ENCODE measurements around the gene UNC5C.
"Not testable (repeated sequence)": the region's sequence is repeated elsewhere in the genome, so short reads cannot be mapped to it uniquely, and the experiment has no call there.

UNC5C gene

DNA sequence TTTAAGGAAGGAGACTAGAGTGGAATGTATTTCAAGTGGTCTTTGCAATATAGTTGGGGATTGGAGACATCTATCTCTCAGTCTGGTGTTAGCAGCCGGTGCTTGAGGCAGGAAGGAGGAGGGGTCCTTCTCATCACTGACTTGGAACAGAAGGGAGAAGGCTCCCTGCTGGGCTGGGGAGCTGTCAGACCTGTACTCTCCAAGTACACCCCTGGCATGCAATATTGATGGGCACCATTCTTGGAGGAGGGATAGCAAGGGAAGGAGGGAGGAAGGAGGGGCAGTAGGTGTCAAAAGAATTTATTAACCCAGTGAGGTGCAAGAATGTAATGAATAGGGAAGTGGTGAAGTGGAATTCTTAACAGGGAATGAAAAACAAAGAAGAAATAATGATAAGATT, 338.8 kb downstream of the UNC5C start:
- DNase-seq: no peak

GRCh38 chr4:95204873-95205272, 343.9 kb downstream of the UNC5C start:
- peak; percentile 37 for DNase-seq

DNA sequence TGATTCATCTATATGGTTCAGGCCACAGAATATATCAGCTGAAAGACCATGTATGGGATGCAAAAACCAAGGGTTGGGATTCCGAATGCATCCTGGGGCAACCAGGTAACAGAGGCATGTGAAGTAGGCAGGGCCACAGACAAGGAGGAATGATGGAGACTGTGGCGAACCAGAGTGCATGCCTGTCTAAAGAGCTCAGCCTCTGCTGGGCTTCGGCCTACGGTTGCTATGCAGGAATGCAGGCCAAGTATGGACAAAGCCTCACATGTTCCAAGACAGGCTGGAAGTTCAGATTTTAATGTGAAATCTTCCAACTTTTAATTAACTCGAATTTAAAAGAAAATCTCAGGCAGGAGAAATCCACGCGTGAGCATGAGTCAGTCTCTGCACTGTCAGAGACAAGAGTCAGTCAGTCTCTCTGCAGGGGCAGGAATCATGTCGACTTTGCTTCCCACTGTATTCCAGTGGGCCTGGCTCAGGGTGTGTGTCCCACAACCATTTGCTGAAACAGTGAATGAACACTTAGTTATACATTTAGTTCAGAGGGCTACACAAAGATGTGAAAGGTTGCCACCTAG, 344.4 kb downstream of the UNC5C start:
- no peak for DNase-seq

DNA sequence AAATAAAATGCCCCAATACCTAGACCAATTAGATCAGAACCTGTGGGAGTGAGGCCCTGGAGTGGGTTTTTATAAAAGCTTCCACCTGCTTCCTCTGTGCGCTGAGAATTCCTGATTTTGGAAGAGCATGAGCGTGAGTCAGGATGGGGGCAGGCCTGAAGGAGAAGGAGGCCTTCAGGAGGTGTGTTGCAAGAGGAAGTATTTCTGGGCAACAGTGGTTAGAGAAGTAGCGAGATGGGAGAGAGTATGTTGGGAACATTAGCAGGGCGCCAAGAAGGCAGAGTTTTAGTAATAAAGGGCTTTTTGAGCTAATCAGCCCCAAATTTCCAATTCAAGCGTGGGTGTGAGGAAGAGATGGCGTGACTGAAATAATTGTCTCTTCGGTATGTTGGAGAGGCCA, 349.8 kb downstream of the UNC5C start:
- no peak for DNase-seq

DNA sequence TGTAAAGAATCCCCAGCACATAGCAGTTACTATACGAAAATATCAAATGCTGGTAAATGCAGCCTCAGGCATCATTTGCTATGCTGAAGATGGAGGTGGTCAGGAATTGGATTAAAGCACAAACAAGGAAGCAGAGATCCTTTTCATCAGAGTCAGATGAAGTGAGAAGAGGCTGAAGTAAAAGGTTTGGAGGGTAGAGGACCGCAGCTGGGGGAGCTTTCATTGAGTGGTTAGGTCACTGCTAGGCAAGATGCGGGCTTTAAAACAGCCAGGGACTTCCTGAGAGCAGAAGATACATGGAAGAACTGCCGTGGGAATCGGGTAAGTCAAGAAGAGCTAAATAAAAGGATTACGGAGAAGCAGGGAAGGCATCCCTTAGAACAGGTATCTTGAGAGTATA, 351.4 kb downstream of the UNC5C start:
- no peak for DNase-seq

DNA sequence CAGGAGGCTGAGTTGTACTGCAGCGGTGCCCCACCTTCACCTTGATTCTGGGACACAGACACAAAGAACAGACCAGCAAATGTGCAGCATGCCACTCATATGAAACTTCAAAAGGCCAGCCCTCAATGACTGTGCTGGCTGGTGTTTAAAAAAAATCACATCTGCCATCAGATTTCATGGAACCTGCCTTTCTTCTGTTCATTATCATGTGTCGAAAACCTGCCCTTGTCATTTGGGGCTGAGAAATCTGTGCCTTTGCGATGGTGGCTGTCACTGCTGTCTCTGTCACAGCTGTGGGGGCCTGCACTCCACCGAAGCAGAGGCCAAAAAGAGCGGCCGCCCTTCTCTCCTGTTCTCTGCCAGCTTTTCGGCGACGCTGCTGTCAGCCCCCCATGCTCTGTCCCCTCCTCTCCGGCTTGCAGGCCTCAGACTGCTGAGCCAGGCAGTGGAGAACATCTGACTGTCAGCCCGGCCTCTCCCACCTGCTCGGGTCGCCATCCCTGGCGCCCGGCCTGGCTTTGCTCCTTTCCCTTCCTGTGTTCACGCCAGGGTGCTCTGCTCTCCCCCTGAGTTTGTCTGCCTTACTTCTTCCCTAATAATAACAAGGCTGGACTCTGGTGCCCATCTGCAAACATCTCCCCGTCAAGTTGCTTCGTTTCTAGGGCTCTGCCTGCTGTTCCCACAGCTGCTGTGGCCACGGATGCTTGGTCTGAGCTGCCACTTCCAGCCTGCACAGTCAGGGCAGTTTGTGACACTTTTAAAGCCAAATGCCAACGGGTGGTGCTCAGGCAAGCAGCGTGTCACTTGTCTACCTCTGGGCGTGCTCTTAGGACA, 355.2 kb downstream of the UNC5C start:
- no peak for DNase-seq

DNA sequence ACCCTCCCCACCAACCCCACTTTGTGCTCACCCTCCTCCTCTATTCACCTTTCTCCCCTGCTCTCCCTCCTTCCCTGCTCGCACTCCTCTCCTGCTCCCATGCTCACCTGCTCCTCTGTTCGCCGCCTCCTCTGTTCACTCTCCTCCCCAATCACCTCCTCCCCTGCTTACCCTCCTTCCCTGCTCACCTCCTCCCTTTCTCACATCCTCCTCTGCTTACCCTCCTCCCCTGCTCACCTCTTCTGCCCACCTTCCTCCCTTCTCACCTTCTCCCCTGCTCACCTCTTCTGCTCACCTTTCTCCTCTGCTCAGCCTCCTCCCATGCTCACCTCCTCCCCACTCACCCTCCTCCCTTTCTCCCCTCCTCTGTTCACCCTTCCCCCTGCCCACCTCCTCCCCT, 357.2 kb downstream of the UNC5C start:
- no peak for DNase-seq

DNA sequence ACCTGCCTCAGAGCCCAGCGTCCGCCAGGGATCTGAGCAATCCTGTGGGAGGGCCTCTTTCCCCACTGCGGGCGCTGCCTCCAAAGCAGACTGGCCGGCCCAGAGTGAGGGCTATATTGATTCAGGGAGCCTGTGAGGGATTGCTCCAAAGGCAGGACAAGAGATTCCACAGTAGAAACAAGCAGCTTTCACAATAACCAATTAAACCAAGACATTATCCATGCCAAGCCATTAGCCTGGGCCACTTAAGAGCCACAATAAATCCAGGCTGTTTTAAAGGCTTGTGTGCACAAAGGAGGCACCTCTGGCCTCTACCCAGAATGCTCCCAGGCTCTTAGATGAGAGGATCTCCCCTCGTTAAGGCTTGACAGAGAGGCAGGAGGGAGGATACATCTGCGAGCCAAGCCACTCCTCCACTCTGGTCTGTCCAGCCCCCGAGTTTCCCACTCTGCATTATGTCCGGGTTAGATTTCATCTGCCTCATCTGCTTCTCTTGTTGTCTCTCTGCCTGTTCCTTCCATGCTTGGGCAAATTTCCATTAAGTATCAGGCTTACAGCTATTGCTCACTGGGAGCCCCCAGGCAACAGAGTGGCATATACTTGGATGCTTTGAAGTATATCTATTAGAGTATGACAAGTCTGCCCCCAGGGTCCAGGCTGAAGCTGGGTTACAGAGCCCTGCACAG, 357.9 kb downstream of the UNC5C start:
- peak; percentile 57 for DNase-seq

DNA sequence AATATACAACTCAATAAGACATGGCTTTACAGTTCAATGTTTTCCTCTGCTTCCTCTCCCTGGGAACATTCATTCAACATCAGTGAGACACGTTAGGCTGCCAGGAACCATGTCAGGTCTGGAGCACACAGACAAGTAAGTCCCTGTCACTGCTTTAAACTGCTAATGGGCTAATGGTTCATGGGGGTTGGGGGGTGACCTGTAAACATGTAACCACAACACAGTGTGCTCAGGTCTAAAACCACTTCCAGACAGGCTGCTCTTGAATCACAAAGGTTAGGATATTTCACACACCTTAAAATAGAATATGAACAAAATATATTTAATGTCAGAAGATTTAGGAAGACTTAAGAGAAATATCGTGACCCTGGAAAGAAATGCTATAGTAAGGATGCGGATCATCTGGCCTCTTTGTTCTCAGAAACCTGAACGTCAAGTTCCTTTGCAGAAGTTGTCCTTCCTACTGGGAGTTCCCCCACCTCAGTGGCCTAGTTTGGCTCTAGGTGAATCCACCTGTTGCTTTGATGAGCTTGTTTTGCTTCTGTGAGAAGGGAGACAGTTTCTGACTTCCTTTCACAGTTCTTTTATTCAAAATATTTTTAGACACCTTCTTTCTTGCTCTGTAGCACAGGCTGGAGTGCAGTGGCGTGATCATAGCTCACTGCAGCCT, 359.9 kb downstream of the UNC5C start:
- DNase-seq: no peak

- peak; percentile 68 for DNase-seq
These were observed 362.1 kb downstream of the UNC5C start for GRCh38 chr4:95186666-95187065.

DNA sequence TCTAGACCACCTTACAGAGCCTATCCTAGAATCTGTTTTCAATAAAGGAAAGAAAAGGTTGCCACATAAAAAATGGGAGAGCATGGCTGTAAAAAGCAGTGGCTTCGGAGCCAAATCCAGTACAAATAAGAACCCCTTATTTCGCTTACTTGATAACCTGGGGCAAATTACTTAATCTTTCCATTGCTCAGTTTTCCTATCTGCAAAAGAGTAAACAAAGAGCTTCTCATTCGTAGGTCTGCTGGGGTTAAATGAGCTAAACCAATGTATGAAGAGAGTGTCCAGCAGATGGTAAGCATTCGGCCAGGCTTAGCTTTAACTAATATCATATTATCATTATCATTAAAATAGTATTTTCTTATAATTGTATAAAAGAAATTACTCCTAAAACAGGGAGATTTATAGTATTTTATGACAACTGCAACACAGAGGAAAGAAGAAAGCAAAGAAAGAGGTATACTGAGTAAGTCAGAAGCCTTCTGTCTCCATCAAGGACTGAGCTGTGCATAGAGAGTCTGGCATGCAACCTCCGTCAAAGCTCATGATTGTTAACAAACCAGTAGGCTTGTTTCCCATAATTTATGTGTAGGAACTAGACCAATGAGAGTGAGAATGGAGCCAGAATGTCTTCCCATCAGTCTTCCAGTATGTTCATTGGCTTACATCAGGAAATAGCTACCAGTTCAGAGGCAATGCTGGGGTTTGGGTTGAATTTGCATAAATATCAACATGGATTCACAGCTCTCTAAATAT, 364.9 kb downstream of the UNC5C start:
- no peak for DNase-seq

- no peak for DNase-seq
These were observed 366.8 kb downstream of the UNC5C start for GRCh38 chr4:95181996-95182306.

DNA sequence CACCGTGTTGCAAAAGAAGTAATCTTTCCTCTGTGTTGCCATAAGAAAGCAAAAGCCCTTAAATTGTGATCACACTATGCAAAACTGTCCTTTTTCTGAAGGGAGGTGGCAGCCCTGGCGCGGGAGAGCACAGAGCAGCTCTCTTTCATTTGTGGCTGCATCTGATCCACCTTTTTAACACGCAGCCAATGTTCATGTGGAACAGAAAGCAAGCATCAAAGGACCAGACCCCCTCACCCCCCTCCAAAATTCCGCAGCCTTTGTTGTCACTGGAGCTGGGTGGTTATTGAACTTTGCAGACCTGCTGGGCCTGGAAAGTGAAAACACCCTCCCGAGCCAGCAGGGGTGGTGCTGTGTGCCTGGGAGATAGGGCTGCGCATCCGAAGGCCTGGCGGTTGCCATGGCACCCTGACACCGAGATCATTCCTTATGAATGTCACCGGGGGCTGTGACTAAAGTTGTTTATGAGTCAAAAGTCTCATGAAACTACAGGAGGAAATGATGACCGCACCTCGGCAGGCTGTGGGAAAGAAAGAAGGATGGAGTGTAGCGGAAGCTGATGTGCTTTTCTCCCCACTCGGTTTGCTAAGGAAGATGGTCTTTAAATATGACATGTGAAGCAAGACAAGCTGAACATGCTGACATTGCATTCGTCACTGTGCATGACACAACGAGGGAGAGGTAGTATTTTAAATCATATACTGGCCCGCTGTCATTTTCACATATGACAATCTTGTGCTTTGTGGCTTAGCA, 367.4 kb downstream of the UNC5C start:
- no peak for DNase-seq

- no peak for DNase-seq
These were observed 368.1 kb downstream of the UNC5C start for GRCh38 chr4:95180531-95181242.

DNA sequence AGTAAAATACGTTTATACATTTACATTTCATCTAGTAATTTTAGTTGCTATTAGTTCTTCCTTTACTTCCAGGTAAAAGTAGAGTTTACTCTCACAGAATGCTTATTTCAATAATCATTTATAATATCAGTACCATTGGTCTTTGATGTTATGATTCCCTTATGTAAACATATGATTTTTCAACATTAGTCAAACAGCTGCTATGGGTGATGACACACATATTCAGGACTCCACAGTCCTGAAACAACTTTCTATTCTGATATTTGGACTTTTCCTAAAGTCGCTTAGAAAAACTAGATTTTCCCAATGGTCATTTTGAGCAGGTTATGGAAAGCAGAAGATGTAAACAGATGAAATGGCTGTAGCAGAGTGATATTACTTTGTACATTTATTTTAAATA, 369.8 kb downstream of the UNC5C start:
- DNase-seq: no peak

GRCh38 chr4:95171377-95171776, 377.4 kb downstream of the UNC5C start:
- DNase-seq: not testable (repeated sequence)

DNA sequence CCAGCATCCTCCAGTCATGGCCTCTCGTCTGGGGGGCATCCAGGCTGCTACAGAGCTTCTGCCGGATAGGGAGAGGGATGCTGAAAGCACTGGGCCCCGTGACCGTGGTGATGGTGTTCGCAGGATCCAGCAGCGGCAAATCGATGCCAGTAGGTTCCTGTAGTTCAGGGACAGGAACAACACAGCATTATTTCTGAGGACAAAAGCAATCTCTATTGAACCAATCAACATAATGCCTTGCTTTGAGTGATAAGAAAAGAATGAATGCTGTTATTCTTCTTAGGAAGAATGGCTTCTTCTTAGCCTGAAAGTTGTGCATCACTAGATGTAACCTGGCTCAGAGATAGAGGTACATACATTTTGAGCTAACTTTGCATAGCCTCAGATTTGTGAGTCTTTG, 378.6 kb downstream of the UNC5C start:
- no peak for DNase-seq

DNA sequence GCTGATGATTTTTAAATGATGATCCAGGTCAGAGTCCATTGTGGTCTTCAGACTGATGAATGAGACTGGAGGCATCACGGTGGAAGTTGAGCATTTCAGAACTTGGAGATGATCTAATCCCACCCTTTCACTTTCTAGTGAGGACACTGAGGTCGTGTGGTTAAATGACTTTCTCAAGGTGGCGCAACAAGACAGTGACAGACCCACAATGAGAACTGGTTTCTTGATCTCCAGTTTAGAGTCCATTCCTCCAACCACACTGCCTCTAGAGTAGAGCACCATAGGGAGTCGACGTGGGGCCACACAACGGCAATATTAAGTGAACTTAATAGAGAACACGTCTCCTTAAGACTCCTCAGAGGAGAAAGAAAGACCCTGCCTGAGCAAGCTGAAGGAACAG, 381.0 kb downstream of the UNC5C start:
- DNase-seq: no peak

DNA sequence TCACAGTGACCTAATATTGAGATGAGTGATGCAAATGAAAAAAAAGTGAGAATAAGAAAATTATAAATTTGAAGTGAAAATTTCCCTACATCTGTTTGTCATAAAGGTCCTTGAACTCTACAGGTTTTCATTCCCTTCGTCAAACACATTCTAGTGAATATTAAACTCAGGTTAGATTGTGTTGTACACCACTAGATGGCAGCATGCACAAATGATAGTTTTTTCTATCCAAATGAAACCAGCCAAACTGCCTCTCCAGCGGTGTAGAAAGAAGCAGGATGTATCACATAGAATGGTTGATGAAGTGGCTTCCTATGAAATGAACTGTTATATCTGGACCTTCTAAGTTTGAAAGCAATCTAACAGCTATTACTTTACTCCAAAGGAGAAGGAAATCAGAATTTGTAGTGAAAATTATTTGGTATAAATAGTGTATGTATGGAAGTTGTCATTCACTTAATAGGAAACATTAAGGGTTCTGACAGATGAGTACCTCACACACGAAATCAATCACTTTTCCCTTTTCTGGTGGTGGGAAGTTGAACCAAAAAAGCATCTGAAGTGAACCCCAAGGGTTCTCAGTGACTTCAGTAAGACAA, 382.7 kb downstream of the UNC5C start:
- DNase-seq: peak; percentile 86

DNA sequence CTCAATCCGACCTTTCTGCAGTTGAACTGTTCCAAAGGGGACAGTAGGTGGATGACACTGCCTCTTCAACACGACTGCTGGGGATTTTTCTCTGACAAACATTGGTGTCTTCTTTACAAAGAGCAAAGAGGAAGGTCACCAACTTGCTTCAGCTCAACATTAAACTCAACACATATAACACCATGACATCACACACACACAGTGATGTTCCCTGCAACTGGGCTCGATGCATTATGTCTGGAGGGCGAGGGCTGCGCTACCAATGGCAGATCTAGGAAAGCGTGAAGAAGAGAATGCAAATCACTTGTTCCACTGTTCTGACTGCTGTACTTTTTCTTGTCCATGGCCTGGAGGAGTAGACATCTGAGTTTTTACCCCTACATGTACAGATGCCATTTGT, 385.9 kb downstream of the UNC5C start:
- no peak for DNase-seq

GRCh38 chr4:95161781-95162469, 386.8 kb downstream of the UNC5C start:
- DNase-seq: no peak

Data from NCI-H82 (cell line).